WTC11 (cell line): ENCODE measurements around the gene ISY1. TPM values are rescaled to one million over a fixed set of nuclear protein-coding genes. Genes with fewer than 3 reads are reported as not detected.

Experiments used
- ATAC-seq: fragments of 200-7000 bp; cut with Tn5 transposase; 2 replicates; pipeline ENCODE4 v1.10.0; 2021; ENCODE audit warnings: mild to moderate bottlenecking, moderate library complexity
- CTCF ChIA-PET: fragments of 300-600 bp; sonication (Branson Sonifier 250); formaldehyde crosslinking; loops from one replicate; lab custom pipeline; 2021; ENCODE audit warnings: antibody characterized with exemption; lab: Charles Lee
- POLR2A ChIA-PET: fragments of 350-600 bp; sonication (Branson Sonifier 250); formaldehyde crosslinking; loops from one replicate; lab custom pipeline; 2021; ENCODE audit warnings: antibody characterized with exemption; lab: Charles Lee
- DNase-seq: peaks from one replicate; pipeline ENCODE4 v3.0.0; 2021; ENCODE audit warnings: low spot score
- H3K27ac Mint-ChIP-seq: 2 replicates; pipeline ENCODE4 v1.8.0; 2021; ENCODE audit warnings: mixed read lengths
- H3K27me3 Mint-ChIP-seq: 2 replicates; pipeline ENCODE4 v1.8.0; 2021; ENCODE audit warnings: low read depth, mild to moderate bottlenecking, moderate library complexity, mixed read lengths
- H3K36me3 Mint-ChIP-seq: 2 replicates; pipeline ENCODE4 v1.8.0; 2021; ENCODE audit warnings: mixed read lengths
- H3K4me1 Mint-ChIP-seq: 2 replicates; pipeline ENCODE4 v1.8.0; 2022; ENCODE audit warnings: mixed read lengths
- H3K4me3 Mint-ChIP-seq: 2 replicates; pipeline ENCODE4 v1.8.0; 2021; ENCODE audit warnings: mild to moderate bottlenecking, moderate library complexity, mixed read lengths
- H3K9me3 Mint-ChIP-seq: 2 replicates; pipeline ENCODE4 v1.8.0; 2021; ENCODE audit warnings: mixed read lengths
- AFF4 ChIP-seq: sonication (generic); formaldehyde crosslinking; IDR thresholded peaks from 2 replicates; pipeline ENCODE4 v1.8.1; 2023; ENCODE audit warnings: mild to moderate bottlenecking, missing genetic modification reagents, borderline replicate concordance
- ESRRA ChIP-seq: sonication (generic); formaldehyde crosslinking; IDR thresholded peaks from 2 replicates; pipeline ENCODE4 v1.8.1; 2022; ENCODE audit warnings: mild to moderate bottlenecking, missing genetic modification reagents, borderline replicate concordance
- ETV6 ChIP-seq: sonication (generic); formaldehyde crosslinking; IDR thresholded peaks from 2 replicates; pipeline ENCODE4 v1.8.1; 2022; ENCODE audit warnings: mild to moderate bottlenecking, missing genetic modification reagents
- GRHL2 ChIP-seq: fragments of 250-450 bp; sonication (Bioruptor Pico); IDR thresholded peaks from 2 replicates; pipeline ENCODE4 v1.8.0; 2022; ENCODE audit warnings: mild to moderate bottlenecking, moderate library complexity; ENCODE audit not compliant: insufficient replicate concordance, severe bottlenecking
- HMGXB4 ChIP-seq: sonication (generic); formaldehyde crosslinking; IDR thresholded peaks from 2 replicates; pipeline ENCODE4 v1.8.1; 2023; ENCODE audit warnings: mild to moderate bottlenecking, moderate library complexity, missing genetic modification reagents
- NFYB ChIP-seq: sonication (generic); formaldehyde crosslinking; conservative IDR thresholded peaks from 2 replicates; pipeline ENCODE4 v1.8.0; 2022; ENCODE audit warnings: low read depth, missing genetic modification reagents
- NR3C1 ChIP-seq: sonication (generic); formaldehyde crosslinking; conservative IDR thresholded peaks from 2 replicates; pipeline ENCODE4 v1.8.1; 2023; ENCODE audit warnings: low read depth, mild to moderate bottlenecking, missing genetic modification reagents
- OVOL2 ChIP-seq: fragments of 250-450 bp; sonication (Bioruptor Pico); IDR thresholded peaks from 2 replicates; pipeline ENCODE4 v1.9.0; 2021; ENCODE audit warnings: mild to moderate bottlenecking, borderline replicate concordance
- PRRX2 ChIP-seq: fragments of 250-450 bp; sonication (Bioruptor Pico); IDR thresholded peaks from 2 replicates; pipeline ENCODE4 v1.8.0; 2021; ENCODE audit warnings: mild to moderate bottlenecking
- ZBTB21 ChIP-seq: sonication (generic); formaldehyde crosslinking; IDR thresholded peaks from 2 replicates; pipeline ENCODE4 v1.8.1; 2023; ENCODE audit warnings: mild to moderate bottlenecking, missing genetic modification reagents, borderline replicate concordance
- ZNF396 ChIP-seq: fragments of 250-450 bp; sonication (Bioruptor Pico); IDR thresholded peaks from 2 replicates; pipeline ENCODE4 v1.8.0; 2021; ENCODE audit warnings: mild to moderate bottlenecking, moderate library complexity, borderline replicate concordance
- ZNF416 ChIP-seq: fragments of 250-450 bp; sonication (Bioruptor Pico); IDR thresholded peaks from 2 replicates; pipeline ENCODE4 v1.9.0; 2021; ENCODE audit warnings: mild to moderate bottlenecking, inconsistent platforms
- ZNF425 ChIP-seq: fragments of 250-450 bp; sonication (Bioruptor Pico); conservative IDR thresholded peaks from 2 replicates; pipeline ENCODE4 v1.9.0; 2021; ENCODE audit warnings: mild to moderate bottlenecking
- ZNF532 ChIP-seq: fragments of 250-450 bp; sonication (Bioruptor Pico); IDR thresholded peaks from 2 replicates; pipeline ENCODE4 v1.9.0; 2021; ENCODE audit warnings: mild to moderate bottlenecking, borderline replicate concordance
- ZSCAN18 ChIP-seq: fragments of 250-450 bp; sonication (Bioruptor Pico); IDR thresholded peaks from 2 replicates; pipeline ENCODE4 v2.1.2; 2022; ENCODE audit warnings: mild to moderate bottlenecking, moderate library complexity
- total RNA-seq: library from RNA; stranded (reverse); gene quantifications from 3 replicates; pipeline ENCODE4 v1.2.3, GENCODE V29; 2021

ISY1 gene
- total RNA-seq, 1 experiment from 2014 or later, result 25.0 TPM

GRCh38 chr3:129081503-129081902 lies 79.4 kb downstream of the ISY1 start:
- H3K36me3 Mint-ChIP-seq, result no peaks in the 10 kb centered on the region
- ChIA-PET POLR2A (no interaction called here), CTCF (interaction anchor here (1.0 kb wide), 1 partner anchor 80 kb away, joined by 3 read pairs; no protein-coding TSS in a partner anchor)
- TF ChIP-seq OVOL2 (CRISPR knock-in tag) (no peak), ZSCAN18 (CRISPR knock-in tag) (no peak), ESRRA (CRISPR knock-in tag) (no peak), ZNF396 (CRISPR knock-in tag) (no peak), ZBTB21 (no peak), AFF4 (CRISPR knock-in tag) (no peak), ZNF416 (CRISPR knock-in tag) (no peak), ETV6 (CRISPR knock-in tag) (no peak), ZNF532 (CRISPR knock-in tag) (no peak), GRHL2 (CRISPR knock-in tag) (no peak), NR3C1 (no peak), ZNF425 (CRISPR knock-in tag) (no peak), NFYB (CRISPR knock-in tag) (no peak), PRRX2 (no peak), HMGXB4 (CRISPR knock-in tag) (no peak)
- no peak overlapping the region for H3K27ac Mint-ChIP-seq
- H3K4me3 Mint-ChIP-seq, result no peak overlapping the region
- DNase-seq (no peak), ATAC-seq (no peak)
- peaks cover 10% of the 10 kb centered on the region for H3K27me3 Mint-ChIP-seq
- no peaks in the 10 kb centered on the region for H3K4me1 Mint-ChIP-seq
- no peaks in the 10 kb centered on the region for H3K9me3 Mint-ChIP-seq
